Common myeloid progenitor, CD34-positive (primary cell): ENCODE data around the gene DCUN1D4.
A peak's percentile ranks its signal among the peaks of the same experiment; 100 is the strongest.

Experiments
- CTCF ChIA-PET: fragments of 350-600 bp; sonication (Branson Sonifier 250); formaldehyde crosslinking; loops from one replicate; lab custom pipeline; 2021; ENCODE audit warnings: antibody characterized with exemption; lab: Charles Lee
- POLR2A ChIA-PET: fragments of 350-600 bp; sonication (Branson Sonifier 250); formaldehyde crosslinking; loops from one replicate; lab custom pipeline; 2021; ENCODE audit warnings: antibody characterized with exemption; lab: Charles Lee
- DNase-seq, 3 donors: peaks; one replicate each; pipeline versions ENCODE4 v3.0.0 to v3.0.0-alpha.2; 2013
- H3K27ac ChIP-seq, 2 experiments: 1 replicate in 1 of 2; 2 replicates in 1 of 2; pipeline ENCODE4 v1.7.0; 2013; ENCODE audit warnings: inconsistent platforms in 2 of 2, low read length in 2 of 2, mild to moderate bottlenecking in 2 of 2, low read depth in 1 of 2, moderate library complexity in 1 of 2; ENCODE audit not compliant: severe bottlenecking in 2 of 2, insufficient read depth in 1 of 2, poor library complexity in 1 of 2
- H3K27me3 ChIP-seq, 5 experiments: replicated peaks in 2 of 5; 1 replicate in 3 of 5; 2 replicates in 2 of 5; pipeline versions ENCODE4 v1.6.1 to v1.7.0; 2013; ENCODE audit warnings: low read length in 4 of 5, mild to moderate bottlenecking in 2 of 5, moderate library complexity in 2 of 5, inconsistent platforms in 1 of 5; ENCODE audit not compliant: insufficient read depth in 5 of 5, control insufficient read depth in 4 of 5
- H3K36me3 ChIP-seq, 4 experiments: 1 replicate in 2 of 4; 2 replicates in 2 of 4; pipeline versions ENCODE4 v1.6.1 to v1.7.0; 2013; ENCODE audit warnings: low read length in 3 of 4, control low read depth in 1 of 4, mild to moderate bottlenecking in 1 of 4; ENCODE audit not compliant: control insufficient read depth in 4 of 4, insufficient read depth in 4 of 4
- H3K4me1 ChIP-seq, 4 experiments: 1 replicate in 3 of 4; 2 replicates in 1 of 4; pipeline versions ENCODE4 v1.6.1 to v1.7.1; 2013; ENCODE audit warnings: low read length in 3 of 4, mild to moderate bottlenecking in 3 of 4, control low read depth in 1 of 4, inconsistent platforms in 1 of 4, moderate library complexity in 1 of 4; ENCODE audit not compliant: control insufficient read depth in 4 of 4, insufficient read depth in 4 of 4; ENCODE audit errors: control extremely low read depth in 1 of 4
- H3K4me3 ChIP-seq, 7 experiments: 1 replicate in 4 of 7; 2 replicates in 3 of 7; pipeline versions ENCODE4 v1.5.1 to v1.7.0; 2013; ENCODE audit warnings: mild to moderate bottlenecking in 7 of 7, low read length in 6 of 7, moderate library complexity in 6 of 7, inconsistent platforms in 2 of 7, low read depth in 2 of 7, control low read depth in 1 of 7; ENCODE audit not compliant: insufficient read depth in 4 of 7, control insufficient read depth in 1 of 7; ENCODE audit errors: extremely low read depth in 1 of 7
- H3K9me3 ChIP-seq, 5 experiments: 1 replicate in 4 of 5; 2 replicates in 1 of 5; pipeline versions ENCODE4 v1.6.1 to v1.7.1; 2013; ENCODE audit warnings: low read length in 4 of 5, mild to moderate bottlenecking in 2 of 5, inconsistent platforms in 1 of 5, low read depth in 1 of 5, moderate library complexity in 1 of 5; ENCODE audit not compliant: control insufficient read depth in 4 of 5, insufficient read depth in 2 of 5; ENCODE audit errors: control extremely low read depth in 1 of 5
- WGBS: methylation state at CpG from one replicate; pipeline ENCODE4 v1.1.5; 2013; ENCODE audit not compliant: insufficient coverage; 5-methylcytosine and 5-hydroxymethylcytosine counted together

Gene DCUN1D4

GRCh38 chr4:51906167-51906958 lies 63.4 kb downstream of the DCUN1D4 start:
- WGBS = 18% methylated on average over 3 of the region's 7 CpGs
- Histone ChIP-seq H3K36me3 (peaks cover 11 to 38% (median 21%) of the 10 kb centered on the region in 4 experiments), H3K27me3 (no peaks in the 10 kb centered on the region), H3K4me3 (peak overlapping the region in 1 of 7 experiments; percentile 4), H3K4me1 (peaks cover 13 to 24% (median 18%) of the 10 kb centered on the region in 4 experiments), H3K9me3 (no peaks in the 10 kb centered on the region), H3K27ac (peak overlapping the region; percentile 34 to 59)
- DNase-seq = peak; percentile 57 to 92 (median 85)
- ChIA-PET POLR2A (no interaction called here), CTCF (interaction anchor here (1.2 to 5.9 kb wide), 4 partner anchors 9 to 20 kb away, joined by 3 to 19 read pairs (median 10); no protein-coding TSS in a partner anchor)

GRCh38 chr4:51907006-51907669 lies 64.2 kb downstream of the DCUN1D4 start:
- H3K27ac ChIP-seq = peak overlapping the region in 1 of 2 experiments; percentile 15
- peaks cover 11 to 42% (median 26%) of the 10 kb centered on the region in 4 experiments for H3K36me3 ChIP-seq
- CTCF ChIA-PET = interaction anchor here (1.2 to 5.9 kb wide), 4 partner anchors 9 to 21 kb away, joined by 3 to 19 read pairs (median 10); no protein-coding TSS in a partner anchor
- 29% methylated on average over 1 of the region's 3 CpGs for WGBS
- peaks cover 13 to 24% (median 18%) of the 10 kb centered on the region in 4 experiments for H3K4me1 ChIP-seq
- POLR2A ChIA-PET = no interaction called here
- no peaks in the 10 kb centered on the region for H3K9me3 ChIP-seq
- H3K4me3 ChIP-seq = no peak overlapping the region
- peak in 2 of 3 donors; percentile 35 to 53 for DNase-seq
- H3K27me3 ChIP-seq = no peaks in the 10 kb centered on the region

DNA sequence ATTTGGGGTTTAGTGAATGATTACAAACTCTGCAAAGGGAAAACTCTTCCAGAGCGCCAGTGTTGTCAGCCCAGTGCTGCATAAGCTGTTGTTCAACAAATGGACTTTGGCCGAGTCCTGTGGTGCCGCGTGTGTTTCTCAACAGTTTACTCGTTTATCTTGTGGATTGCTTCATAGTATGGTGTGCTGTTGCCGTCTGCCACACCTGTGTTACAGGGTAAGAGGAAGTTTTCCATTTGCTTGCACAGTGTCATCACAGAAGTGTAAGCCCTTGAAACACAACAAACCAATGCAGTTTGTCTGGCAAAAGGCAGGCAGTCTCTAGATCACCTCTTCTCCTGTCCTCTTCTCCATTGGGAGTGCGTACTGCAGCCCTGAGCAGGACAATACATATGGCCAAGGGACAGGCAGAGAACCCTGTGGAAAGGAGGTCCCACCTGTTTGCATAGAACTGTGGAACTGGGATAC lies 66.3 kb downstream of the DCUN1D4 start:
- ChIA-PET POLR2A (no interaction called here), CTCF (interaction anchor here (2.5 kb wide), 1 partner anchor 11 kb away, joined by 11 read pairs; no protein-coding TSS in a partner anchor)
- DNase-seq = no peak
- WGBS = 100% methylated on average over 4 of the region's 7 CpGs
- Histone ChIP-seq H3K9me3 (peaks cover 0 to 2% (median 0%) of the 10 kb centered on the region in 5 experiments), H3K27me3 (no peaks in the 10 kb centered on the region), H3K4me3 (no peak overlapping the region), H3K4me1 (peaks cover 13 to 24% (median 18%) of the 10 kb centered on the region in 4 experiments), H3K27ac (no peak overlapping the region), H3K36me3 (peaks cover 10 to 48% (median 39%) of the 10 kb centered on the region in 4 experiments)

GRCh38 chr4:51918251-51918650 lies 75.3 kb downstream of the DCUN1D4 start:
- ChIA-PET POLR2A (no interaction called here), CTCF (no interaction called here)
- Histone ChIP-seq H3K4me3 (no peak overlapping the region), H3K27me3 (no peaks in the 10 kb centered on the region), H3K4me1 (no peaks in the 10 kb centered on the region), H3K9me3 (peaks cover 0 to 2% (median 1%) of the 10 kb centered on the region in 5 experiments), H3K27ac (no peak overlapping the region), H3K36me3 (peaks cover 3 to 24% (median 15%) of the 10 kb centered on the region in 4 experiments)
- no peak for DNase-seq
- WGBS = 100% methylated on average over 4 of the region's 6 CpGs

DNA sequence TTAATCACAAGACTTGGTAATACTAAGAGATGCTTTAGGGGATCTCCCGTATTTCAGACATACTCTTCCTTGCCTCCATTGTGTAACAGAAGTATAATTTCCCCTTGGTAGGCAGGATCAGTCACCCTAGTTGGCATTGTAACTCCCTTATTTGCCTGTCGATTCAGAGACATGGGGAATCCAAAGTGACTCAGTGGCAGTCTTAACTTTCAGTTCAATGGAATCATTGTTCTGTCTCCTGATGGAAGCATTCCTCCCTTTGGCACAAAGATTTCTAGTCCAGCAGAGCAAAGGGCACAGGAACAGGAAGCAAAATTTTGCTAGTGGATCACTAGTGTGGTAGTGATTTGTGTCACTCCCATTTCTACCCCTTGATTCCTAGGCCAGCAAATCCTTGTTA lies 80.4 kb downstream of the DCUN1D4 start:
- no peak overlapping the region for H3K27ac ChIP-seq
- no peak overlapping the region for H3K4me3 ChIP-seq
- POLR2A ChIA-PET = no interaction called here
- H3K27me3 ChIP-seq = no peaks in the 10 kb centered on the region
- WGBS = 88% methylated on average over 2 of the region's 2 CpGs
- H3K4me1 ChIP-seq = no peaks in the 10 kb centered on the region
- DNase-seq = no peak
- CTCF ChIA-PET = no interaction called here
- H3K9me3 ChIP-seq = peaks cover 0 to 1% (median 0%) of the 10 kb centered on the region in 5 experiments
- H3K36me3 ChIP-seq = no peaks in the 10 kb centered on the region

DNA sequence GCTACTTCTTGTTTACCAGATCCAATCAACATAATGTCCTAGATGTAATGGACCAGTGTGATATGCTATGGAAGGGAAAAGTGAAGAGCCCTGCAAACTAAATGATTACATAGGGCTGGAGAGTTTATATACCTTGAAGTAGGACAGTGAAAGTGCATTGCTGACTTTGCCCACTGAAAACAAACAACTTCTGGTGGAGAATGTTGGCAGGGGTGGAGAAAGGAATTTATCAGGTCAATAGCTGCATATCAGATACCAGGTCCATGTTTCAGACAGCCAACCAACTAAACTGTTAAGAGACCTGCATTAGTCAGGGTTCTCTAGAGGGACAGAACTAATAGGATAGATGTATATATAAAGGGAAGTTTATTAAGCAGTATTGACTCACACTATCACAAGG lies 82.4 kb downstream of the DCUN1D4 start:
- Histone ChIP-seq H3K4me3 (no peak overlapping the region), H3K27me3 (no peaks in the 10 kb centered on the region), H3K27ac (no peak overlapping the region), H3K4me1 (no peaks in the 10 kb centered on the region), H3K9me3 (peaks cover 0 to 1% (median 0%) of the 10 kb centered on the region in 5 experiments), H3K36me3 (no peaks in the 10 kb centered on the region)
- CTCF ChIA-PET = no interaction called here
- POLR2A ChIA-PET = no interaction called here
- DNase-seq = no peak
